ENCODE measurements around the gene CCR7.

DNA sequence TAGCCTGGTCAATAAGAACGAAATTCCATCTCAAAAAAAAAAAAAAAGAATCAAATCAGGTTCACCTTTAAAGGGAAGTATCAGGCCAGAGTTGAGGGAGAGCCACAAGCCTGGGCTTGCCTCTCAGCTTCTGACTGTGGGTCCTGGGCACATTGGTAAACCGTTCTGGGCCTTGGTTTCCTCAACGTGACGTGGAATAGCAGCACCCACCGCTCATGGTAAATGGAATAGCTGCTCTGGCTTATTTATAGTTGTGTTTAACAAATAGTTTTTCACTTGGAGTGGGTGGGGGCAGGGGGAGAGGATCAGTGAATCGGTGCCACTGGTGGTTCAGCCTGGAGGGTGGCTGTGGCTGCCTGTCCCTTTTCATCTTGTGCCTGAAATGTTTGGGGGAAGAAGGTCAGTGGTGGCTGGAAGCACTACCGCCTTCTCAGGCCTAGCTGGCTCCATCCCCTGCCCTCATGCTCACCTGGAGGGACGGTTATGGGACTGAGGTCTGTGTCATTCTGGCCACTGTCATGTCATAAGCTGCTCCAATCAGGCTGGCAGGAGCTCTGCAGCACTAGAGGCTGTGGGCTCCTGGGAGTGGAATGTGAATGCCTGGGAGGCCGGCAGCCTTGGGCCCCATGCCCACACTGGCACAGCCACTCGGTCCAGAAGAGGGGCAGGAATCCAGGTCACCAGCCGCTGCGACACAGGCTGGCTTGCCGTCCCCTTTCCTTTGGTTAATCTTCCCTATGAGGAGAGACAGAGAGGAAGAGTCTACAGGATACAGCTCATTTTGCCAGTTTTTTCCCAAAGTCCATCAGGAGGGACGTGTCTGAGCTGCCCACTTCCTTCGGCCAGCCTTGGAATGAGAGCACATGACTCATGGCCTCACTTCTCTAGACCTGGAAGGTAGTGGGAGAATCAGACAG lies 27.0 kb downstream of the CCR7 start:
- TF ChIP-seq, protein P1, sequence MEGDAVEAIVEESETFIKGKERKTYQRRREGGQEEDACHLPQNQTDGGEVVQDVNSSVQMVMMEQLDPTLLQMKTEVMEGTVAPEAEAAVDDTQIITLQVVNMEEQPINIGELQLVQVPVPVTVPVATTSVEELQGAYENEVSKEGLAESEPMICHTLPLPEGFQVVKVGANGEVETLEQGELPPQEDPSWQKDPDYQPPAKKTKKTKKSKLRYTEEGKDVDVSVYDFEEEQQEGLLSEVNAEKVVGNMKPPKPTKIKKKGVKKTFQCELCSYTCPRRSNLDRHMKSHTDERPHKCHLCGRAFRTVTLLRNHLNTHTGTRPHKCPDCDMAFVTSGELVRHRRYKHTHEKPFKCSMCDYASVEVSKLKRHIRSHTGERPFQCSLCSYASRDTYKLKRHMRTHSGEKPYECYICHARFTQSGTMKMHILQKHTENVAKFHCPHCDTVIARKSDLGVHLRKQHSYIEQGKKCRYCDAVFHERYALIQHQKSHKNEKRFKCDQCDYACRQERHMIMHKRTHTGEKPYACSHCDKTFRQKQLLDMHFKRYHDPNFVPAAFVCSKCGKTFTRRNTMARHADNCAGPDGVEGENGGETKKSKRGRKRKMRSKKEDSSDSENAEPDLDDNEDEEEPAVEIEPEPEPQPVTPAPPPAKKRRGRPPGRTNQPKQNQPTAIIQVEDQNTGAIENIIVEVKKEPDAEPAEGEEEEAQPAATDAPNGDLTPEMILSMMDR (conservative IDR thresholded peaks at IDR 0.05; ENCODE audit: low read depth, low read length), result no peak
- no peak for TF ChIP-seq EZH2 (IDR thresholded peaks at IDR 0.05; ENCODE audit: borderline replicate concordance, low read depth, low read length, poor library complexity, severe bottlenecking)
